ENCODE data around the gene SUN5.

Gene SUN5

DNA sequence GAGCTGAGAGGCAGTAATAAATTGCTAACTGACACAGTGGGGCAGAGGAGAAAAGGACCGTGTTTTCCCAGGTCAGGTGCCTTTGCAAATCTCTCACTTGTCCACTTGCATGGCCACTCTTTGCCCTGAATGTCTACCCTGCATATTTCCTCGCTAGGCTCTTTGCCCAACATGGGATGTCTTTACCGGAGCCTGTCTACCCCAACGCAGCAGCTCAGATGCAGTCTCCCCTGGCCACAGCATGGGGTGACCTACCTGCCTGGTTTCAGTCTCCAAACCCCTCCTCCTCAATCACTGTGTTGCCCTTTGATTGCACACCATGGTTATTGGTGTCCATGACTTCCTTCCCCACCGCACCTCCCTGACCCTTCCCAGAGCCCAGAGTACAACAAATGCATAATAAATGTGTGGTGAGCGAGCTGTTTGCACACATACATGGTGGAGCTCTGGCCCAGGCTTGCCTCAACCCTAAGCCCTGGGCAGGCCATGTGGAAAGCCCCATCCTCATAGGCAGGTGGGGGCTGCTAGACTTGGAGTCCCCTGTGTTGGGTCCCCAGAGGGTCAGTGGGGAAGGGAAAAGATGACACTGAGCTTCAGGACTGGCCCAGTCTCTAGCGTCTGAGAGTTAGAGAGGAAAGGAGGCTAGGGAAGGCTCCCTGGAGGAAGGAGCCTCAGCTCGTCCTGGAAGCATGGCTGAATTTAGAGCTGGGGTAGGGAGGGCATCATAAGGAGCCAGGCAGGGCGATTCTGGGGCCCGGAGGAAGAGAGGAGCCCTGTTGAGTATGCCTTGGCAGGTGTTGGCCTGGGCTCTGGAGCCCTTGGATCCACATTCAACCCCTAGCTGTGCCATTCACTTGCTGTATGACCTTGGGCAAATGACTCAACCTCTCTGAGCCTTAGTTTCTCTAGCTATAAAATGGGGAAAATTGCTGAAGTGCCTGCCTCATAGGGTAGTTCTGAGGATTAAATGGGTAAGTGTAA is 22.8 kb upstream of the SUN5 start:
- no peak for DNase-seq

DNA sequence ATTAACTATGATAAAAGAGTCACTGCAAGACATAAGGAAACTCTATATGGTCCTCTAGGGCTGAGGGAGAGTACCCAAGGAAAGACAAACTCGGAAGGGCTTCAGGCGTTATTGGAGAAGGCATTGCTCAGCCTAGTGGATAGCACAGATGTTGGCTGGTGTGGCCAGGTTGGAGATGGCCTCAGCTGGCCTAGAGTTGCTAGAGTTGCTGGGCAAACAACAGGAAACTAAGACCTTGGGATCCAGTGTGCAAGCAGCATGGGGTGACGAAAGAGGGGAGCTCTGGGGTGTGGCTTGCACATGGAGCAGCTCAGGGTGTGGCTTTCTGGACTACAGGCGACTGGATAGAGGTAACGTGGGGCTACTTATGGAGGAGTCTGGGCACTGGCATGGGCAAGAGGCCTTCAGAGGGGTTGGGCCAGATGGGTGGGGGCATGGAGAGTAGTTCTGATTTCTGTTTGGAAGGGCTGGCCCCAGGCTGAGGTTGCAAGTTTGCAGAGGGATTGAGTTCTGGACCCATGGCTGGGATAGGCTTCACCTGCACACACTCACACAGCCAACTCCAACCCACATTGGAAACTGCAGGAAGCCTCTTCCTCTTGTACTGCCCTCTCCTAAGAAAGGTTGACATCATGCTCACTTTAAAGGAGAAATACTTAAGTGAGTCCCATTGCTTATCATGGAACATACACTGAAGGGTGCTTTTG is 22.0 kb upstream of the SUN5 start:
- DNase-seq: no peak

DNA sequence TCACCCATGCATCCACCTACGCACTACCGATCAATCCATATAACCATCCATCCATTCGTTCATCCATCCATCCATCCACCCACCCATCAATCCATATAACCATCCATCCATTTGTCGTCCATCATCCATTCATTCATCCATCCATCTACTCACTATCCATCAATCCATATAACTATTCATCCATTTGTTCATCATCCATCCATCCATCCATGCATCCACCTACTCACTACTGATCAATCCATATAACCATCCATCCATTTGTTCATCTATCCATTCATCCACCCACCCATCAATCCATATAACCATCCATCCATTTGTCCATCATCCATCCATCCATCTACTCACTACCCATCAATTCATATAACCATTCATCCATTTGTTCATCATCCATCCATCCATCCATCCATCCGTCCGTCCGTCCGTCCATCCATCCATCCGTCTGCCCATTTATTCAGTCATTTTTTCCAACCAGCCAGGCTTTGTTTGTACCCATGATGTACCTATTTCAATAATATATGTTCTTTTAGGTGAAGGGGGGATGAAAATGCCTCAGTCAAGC is 21.2 kb upstream of the SUN5 start:
- no peak for DNase-seq

DNA sequence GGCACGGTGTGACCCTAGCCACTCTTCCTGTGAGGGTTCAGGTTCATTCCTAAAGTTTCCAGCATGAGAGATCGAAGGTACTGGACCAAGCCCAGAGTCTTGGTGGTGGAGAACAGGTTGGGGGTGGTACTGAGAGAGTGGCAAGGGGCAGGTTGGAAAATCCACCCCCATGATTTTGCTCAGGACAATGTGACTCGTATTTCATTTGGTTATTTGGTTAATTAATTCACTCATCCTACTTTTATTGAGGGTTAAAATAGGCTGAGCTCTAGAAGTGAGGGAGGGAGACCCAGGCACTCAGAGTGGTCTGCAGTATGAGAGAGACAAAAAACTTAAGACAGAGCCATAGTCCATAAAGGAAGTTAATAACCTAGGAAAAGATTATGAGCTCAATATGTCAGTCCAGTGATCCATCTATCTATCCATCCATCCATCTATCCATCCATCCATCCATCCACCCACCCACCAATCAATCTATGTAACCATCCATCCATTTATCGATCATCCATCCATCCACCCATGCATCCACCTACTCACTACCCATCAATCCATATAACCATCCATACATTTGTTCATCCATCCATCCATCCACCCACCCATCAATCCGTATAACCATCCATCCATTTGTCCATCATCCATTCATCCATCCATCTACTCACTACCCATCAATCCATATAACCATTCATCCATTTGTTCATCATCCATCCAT is 20.5 kb upstream of the SUN5 start:
- no peak for DNase-seq

DNA sequence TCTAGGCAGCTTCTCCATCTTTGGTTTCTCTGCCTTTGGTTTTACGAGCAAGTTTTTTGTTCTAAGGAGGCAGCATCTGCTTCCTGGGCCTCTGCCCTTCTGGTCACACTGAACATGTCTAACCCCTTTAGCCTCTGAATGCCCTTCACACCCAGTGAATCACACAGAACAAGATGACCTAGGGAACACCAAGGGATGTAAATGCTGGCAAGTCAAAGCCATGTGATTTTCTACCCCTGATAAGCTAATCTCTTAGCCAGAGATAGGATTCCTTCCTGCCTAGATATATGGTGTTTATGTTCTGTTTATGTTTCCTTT is 20.0 kb upstream of the SUN5 start:
- no peak for DNase-seq

DNA sequence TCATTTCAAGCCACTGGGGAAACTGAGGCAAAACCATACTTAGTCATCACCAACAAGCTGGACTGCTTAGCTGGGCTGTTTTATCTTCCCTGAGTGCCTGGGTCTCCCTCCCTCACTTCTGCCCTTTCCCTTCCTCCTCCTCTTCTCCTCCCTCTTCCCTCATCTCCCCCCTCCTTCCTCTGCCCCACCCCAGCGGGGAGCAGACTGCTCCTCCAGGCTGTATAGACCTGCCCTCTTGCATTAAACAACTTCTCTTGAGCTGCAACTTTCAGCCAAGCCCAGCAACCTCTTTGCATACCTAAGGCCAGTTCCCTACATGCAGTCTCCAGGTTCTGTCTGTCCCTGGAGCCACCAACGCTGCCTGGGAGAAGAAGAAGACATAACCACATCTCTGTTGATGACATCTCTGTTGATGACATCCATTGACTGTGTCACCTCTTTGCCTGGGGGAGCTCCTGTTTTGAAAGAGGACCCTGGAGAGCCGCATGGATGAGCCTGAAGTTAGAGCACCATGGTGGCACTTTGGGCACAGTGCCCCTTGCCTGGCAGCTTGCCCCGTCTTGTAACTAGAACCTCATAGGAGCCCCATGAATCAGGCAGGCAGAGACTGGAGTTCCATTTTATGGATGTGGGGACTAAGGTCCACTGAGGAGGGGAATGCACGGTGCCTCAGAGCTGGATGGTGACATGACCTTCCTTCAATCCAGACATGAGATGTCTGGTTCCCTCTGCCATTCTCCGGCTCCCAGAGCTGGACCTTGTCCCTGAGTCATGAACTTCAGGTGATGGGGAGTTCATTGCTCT is 19.4 kb upstream of the SUN5 start:
- DNase-seq: no peak

DNA sequence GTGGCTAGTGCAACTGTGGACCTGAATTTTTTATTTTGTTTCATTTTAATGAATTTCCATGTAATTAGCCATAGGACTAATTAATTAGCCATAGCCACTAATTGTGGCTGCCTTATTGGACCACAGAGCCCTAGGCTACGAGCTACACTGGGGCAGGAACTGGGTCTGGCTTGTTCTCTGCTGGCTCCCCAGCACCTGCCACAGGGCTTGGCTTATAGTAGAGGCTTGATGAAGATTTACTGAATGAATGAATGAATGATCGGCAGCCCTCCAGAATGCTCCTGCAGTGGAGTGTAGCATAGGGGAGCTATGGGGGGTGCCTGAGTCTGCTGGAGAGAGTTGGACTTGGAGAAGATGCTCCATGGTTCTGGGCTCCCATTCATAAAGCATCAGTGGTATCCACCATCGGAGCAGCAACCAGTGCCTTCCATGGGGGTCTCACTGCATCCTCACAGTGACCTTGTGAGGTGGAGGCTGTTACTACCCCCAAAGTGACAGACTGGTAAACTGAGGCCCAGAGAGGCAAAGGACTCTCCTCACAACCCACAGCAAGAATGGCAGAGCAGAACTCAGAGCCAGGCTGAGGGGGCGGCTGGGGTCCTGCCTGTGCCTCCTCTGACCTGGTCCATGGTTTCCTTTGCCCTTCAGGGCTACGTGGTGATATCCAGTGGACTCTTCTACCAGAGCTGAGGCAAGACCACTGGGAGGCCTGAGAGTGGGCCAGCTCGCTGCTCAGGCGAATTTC is 18.6 kb upstream of the SUN5 start:
- no peak for DNase-seq

DNA sequence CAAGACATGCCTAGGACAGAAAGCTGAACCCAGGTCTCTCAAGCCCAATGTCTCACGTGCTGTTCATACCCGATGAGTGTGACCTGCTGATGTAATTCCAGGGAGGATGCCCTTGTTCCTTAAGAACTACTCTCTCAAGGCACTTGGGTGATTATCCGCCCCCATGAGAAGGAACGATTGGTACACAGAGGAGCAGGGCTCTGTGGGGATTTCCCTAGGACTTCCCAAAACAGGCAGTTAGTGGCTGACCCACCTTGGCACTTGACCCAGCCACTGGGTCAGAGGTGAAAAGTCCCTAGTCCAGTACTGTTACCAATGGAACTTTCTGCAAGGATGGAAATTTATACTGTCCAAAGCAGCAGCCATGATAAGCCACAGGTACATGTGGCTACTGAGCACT is 18.1 kb upstream of the SUN5 start:
- no peak for DNase-seq

DNA sequence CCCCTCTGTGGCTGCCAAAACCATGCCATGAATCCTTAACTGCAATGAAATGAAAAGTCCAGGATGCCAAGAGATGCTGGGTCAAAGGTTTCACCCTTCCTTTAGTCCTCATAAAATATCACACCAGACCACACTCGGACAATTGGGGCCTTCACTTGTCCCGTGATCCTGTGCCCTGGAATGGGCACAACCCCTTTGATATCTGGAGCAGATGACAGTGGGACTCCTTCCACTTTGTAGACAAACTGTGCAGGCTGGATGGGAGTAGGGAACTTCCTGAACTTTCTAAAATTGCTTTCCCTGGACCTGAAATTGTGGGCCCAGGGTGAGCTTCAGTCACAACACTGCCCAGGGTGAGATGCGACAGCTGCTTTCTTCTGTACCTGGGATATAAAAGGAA is 17.6 kb upstream of the SUN5 start:
- no peak for DNase-seq

DNA sequence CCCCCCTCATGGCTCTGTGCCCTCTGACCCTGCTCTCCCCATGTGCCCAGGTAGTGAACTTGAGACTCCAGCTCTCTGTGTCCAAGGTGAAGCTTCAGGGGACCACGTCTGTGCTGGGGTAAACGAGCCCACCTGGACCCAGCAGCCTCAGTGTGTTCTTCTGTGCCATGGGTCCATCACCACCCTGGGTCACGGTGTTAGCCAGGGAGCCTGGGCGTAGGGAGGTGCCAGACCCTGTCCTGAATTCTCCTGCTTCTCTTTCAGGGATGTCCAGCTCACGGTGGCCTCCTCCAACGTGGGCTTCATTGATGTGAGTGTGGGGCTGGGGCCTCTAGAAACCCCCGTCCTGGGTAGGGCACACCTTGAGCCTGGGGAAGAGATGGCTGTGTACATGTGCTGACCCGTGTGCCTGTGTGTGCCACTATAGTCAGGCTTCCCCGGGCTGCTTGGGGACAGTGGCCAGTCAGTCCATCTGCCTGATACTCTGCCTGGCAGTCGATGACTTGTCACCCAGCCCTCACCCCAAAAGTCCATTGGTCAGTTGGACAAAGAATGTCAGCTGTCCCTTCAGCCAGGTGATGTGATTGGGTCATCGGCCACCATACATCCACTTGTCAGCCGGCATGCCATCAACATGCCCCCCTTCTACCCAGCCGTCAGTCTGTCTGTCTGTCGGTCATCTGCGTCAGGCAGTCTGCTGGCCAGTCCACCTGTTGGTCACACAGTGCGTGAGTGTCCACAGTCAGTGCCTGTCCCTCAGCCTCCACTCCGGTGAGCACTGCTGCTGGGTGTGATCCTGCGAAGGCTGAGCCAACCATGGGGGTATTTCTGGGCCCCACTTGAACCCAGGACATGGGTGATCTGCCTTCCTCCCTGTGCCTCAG is 16.3 kb upstream of the SUN5 start:
- DNase-seq: no peak

DNA sequence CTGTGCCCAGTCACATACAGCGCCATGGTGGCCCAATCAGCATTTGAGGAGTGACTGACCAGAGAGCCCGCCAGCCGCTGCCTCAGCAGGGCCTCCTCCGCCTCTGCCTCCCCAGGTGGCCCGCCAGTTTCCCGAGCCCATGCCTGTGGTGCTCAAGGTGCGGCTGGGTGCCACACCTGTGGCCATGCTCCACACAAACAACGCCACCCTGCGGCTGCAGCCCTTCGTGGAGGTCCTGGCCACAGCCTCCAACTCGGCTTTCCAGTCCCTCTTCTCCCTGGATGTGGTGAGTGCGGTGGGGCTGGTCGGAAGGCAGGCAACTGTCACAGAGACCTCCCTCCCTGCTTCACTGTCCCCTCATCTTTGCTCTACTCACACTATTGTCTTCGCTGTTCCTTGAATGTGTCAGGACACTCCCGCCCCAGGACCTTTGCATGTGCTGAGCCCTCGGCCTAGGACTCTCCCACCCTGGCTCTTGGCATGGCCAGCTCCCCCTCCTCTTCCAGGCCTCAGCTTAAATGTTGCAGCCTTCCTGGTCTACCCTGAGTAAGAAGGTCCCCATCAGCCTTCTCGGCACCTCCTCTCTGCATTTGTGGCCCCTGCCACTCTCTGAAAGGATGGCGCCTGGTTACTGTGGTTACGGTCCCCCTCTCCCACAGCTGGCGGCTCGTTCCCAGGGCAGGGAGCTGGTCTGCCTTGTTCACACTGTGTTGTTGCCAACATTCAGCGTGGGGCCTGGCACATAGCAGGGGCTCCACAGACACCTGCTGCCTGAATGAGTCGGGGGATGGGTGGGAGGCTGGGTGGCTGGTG is 15.4 kb upstream of the SUN5 start:
- DNase-seq: no peak

DNA sequence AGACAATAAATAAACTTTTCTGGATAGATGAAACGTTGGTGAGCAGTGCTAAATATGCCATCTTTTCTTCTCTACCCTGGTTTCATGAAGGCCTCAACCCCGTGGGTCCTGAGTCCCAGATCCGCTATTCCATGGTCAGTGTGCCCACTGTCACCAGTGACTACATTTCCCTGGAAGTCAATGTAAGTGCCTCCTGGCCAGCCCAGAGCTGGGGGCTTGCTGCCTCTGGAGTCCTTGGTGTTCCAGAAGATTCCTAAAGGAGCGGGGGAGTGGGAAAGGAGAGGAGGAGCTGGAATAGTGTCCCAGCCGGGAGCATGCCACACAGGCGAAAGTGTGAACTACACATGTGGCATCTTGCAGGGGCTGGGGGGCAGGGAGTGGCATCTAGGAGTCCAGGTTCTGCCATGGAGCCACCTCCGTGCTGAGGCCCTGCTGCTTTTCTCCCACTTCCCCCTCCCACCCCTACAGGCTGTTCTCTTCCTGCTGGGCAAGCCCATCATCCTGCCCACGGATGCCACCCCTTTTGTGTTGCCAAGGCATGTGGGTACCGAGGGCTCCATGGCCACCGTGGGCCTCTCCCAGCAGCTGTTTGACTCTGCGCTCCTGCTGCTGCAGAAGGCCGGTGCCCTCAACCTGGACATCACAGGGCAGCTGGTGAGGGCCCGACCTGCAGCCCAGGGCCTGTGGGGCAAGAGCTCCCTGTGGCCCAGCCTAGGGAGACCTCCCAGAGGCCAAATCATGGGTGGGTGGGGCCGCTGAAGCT is 14.1 kb upstream of the SUN5 start:
- DNase-seq: no peak

DNA sequence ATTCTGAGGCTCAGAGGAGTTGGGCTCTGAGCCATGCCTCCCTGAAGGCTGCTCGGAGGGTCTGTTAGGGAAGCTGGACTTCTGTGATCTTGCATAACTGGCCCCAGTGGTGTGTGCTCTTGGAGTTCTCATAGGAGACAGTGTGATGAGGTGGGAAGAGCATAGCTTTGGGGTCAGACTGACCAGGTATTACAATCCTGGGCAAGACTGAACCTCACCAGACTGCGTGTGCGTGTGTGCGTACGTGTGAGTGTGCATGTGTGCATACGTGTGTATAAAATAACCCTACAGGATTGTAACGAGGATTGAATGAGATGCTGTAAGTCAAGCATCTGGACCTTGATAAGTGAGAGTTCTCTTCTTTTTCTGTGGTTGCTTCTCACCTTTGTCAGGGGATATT is 13.3 kb upstream of the SUN5 start:
- no peak for DNase-seq

DNA sequence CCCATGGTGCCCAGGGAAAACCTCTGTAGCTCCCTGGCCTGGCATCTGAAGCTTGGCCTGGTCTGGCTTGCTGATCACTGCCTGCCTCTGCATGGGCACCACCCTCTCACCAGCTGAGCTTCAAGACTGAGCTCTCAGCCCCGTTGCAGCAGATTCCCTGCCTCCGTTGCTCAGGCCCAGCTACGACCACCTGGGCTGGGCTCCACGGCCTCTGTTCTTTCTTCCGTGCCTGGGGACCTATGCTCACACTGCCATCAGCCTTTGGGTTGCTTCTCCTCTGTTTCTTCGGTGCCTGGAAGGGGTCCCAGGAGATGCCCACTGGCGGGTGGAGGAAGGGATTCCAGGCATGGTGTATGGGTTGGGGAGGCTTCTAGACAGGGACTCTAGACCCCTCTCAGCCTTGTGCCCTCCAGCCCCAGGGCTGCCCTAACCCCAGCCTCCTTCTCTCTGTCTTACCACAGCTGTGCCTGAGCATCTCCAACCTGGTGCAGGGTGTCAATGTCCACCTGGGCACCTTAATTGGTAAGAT is 12.4 kb upstream of the SUN5 start:
- DNase-seq: no peak

DNA sequence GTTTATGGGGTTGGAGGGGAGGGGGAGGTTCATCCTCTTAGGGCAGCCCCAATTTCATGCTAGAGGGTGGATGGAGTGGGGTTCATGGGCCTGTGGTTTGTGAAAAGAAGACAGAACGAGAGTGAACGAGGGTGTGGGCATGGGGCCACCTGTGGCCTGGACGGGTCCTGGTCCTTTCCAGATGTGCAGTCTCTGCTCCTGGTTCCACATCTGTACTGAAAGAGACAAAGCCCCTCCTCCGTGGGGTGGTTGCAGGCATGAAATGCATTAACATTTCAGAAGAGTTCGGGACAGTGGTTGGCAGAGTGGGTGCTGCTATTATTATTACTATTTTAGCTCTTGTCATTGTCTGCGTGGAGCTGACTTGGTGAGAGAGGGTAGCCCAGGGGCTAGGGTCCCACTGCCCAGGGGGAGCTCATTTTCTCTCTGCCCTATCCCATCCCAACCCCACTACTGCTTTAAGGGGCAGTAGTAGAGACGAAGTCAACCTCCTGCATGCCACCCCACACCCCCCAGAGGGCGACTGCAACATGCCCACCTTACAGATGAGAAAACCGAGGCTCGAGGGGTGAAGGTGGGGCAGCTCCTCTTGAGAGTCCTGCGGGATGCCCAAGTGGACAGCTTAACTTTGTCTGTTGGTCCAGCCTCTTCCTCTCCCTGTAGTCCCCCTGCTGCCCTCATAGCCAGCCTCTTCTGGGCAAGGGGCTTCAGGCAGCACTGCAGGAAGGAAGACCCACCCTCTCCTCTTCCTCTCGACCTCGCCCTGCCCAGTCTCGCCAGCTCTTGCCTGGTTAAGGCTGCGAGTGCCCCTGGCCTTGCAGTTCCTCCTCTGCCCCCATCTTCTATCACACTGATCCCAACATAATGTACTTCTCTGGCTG is 11.7 kb upstream of the SUN5 start:
- no peak for DNase-seq

DNA sequence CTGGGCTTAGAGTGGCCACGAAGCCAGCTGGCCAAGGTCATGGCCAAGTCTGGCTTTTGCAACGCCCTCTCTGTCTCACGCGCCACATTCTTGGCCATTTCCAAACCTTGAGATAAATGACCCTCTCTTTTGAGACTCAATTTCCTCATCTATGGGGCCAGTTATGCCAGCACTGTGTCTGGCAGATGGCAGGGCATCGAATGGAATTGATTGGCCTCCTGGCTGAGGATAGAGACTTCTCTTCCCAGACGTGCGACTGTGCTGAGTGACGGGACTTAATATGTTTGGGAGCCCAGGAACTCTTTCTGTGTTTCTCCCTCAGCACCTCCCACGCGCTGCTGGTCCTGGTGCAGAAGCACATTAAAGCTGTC is 10.9 kb upstream of the SUN5 start:
- no peak for DNase-seq

DNA sequence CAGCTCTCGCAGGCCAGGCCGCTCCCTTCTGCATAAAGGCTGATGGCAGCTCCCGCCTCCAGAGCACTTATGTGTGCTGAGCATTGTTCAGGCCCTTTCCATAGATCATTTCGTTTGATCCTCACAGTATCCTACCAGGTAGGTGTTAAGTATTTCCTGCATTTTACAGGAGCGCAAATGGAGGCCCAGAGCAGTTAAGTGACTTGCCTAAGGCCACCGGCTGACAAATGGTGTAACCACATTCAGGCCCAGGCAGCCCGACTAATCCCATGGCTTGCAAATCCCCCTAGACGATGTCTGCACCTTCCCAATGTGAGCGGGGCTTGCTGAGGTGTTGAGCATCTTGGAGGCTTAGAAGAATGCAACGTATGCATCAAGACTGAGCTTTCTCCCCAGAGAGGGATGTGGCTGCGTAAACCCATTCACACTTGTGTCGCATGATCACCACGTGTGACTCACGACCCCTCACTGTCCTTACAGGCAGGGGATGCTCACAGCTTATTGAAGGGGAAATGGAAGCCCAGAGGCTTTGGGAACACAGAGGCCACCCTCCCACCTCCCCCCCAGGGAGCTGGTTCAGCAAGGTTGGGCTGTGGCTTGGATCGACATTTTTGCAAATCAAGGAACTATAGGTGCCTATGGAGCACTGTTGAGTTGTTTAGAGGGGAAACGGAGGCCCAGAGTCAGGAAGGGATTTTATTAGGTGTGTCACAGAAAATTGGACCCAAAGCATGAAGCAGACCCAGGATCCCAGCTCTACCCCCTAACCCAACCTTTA is 10.3 kb upstream of the SUN5 start:
- no peak for DNase-seq
